ENCODE results near the gene CBLB.

CBLB gene

DNA sequence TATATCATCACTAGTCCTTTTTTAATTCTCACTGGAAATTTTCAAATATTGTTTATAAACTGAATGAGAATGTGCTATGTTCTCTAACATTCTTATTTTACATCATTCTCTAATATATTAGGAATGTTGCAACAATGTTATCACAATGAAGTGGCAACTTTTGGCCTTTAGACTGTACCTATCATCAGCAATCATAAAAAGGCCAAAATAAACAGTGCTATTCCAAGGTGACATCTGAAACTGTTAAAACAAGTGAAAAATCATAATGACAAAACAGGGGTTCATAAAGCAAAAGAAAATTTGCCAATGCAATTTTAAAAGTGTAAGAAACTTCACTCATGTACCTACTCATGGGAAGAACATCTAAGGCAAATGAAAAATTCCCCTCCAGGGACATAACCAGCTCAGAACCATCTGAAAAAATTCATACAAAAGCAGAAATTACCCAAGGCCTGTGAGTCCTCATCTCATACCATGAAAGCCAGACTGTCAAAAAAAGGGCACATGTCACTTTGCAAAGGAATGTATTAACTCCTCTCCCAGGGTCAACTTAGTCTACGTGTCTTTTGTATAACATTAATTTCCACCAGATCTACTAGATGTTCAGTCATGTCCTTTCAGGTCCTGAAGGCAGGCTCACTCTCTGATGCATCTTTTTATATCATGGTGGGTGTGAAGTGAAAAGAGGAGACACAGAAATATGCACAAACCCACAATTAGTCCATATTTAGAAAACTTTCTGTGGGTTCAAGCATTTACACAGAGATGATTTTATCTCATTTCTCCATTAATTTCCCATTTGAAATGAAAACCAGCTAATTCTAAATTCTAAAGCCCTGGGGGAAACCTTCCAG is 211.9 kb downstream of the CBLB start:
- H3K36me3 ChIP-seq = peaks cover 9% of the 10 kb centered on the region
- no peak for DNase-seq
- no peak overlapping the region for H3K27ac ChIP-seq

DNA sequence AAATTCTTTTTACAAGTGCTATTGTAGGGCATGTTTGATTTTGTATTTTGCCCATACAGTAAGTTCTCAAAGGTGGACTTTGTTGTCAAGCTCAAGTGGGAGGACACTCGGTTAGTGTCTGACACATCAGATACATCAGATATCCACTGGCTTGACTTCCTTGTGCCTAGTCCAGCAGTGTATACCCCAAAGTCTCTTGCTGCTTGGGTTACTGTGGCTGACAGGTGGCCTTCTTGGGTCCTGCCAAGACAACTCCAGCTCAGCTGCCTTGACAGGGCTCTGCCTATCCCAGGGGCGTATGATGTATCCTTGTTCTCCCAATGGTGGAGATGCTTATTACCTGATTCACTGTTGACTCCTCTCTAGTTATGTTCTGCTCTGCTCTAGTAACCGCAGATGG is 214.9 kb downstream of the CBLB start:
- Histone ChIP-seq H3K27me3 (ENCODE audit: insufficient read depth, low read depth, severe bottlenecking) (no peaks in the 10 kb centered on the region), H3K36me3 (peaks cover 9% of the 10 kb centered on the region), H3K9me3 (ENCODE audit: severe bottlenecking) (no peaks in the 10 kb centered on the region), H3K4me3 (ENCODE audit: low read depth, low read length) (no peak overlapping the region), H3K27ac (no peak overlapping the region)
- no peak for DNase-seq
- TF ChIP-seq, protein P1, sequence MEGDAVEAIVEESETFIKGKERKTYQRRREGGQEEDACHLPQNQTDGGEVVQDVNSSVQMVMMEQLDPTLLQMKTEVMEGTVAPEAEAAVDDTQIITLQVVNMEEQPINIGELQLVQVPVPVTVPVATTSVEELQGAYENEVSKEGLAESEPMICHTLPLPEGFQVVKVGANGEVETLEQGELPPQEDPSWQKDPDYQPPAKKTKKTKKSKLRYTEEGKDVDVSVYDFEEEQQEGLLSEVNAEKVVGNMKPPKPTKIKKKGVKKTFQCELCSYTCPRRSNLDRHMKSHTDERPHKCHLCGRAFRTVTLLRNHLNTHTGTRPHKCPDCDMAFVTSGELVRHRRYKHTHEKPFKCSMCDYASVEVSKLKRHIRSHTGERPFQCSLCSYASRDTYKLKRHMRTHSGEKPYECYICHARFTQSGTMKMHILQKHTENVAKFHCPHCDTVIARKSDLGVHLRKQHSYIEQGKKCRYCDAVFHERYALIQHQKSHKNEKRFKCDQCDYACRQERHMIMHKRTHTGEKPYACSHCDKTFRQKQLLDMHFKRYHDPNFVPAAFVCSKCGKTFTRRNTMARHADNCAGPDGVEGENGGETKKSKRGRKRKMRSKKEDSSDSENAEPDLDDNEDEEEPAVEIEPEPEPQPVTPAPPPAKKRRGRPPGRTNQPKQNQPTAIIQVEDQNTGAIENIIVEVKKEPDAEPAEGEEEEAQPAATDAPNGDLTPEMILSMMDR (IDR thresholded peaks at IDR 0.05; ENCODE audit: low read depth, low read length) = no peak

More for the DNA sequence above, 211.9 kb downstream of the CBLB start:
- TF ChIP-seq, protein P1 (IDR thresholded peaks at IDR 0.05; ENCODE audit: low read depth, low read length) = no peak
- Histone ChIP-seq H3K4me3 (ENCODE audit: low read depth, low read length) (no peak overlapping the region), H3K27me3 (ENCODE audit: insufficient read depth, low read depth, severe bottlenecking) (no peaks in the 10 kb centered on the region), H3K9me3 (ENCODE audit: severe bottlenecking) (no peaks in the 10 kb centered on the region)

DNA sequence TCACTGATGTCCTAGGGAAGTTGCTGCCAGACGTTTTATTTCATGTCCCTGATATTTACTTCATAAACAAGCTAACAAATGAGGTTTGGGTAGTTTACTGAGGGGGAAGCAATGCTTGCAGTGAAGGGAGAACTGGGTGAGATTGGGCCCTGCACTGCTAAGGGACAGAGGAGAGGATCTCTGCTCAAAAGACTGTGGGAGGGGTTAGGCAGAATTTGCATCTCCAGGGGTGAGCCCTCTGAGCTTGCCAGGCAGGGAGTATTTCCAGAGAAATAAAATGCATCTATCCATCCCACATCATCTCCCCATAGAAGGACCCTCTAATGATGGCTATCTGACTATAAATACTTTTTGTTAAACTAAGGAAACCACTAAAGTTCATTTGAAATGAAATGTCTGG is 215.6 kb downstream of the CBLB start:
- Histone ChIP-seq H3K27me3 (ENCODE audit: insufficient read depth, low read depth, severe bottlenecking) (no peaks in the 10 kb centered on the region), H3K9me3 (ENCODE audit: severe bottlenecking) (no peaks in the 10 kb centered on the region), H3K4me3 (ENCODE audit: low read depth, low read length) (no peak overlapping the region), H3K36me3 (peaks cover 3% of the 10 kb centered on the region), H3K27ac (no peak overlapping the region)
- no peak for DNase-seq
- TF ChIP-seq, protein P1 (IDR thresholded peaks at IDR 0.05; ENCODE audit: low read depth, low read length) = no peak

DNA sequence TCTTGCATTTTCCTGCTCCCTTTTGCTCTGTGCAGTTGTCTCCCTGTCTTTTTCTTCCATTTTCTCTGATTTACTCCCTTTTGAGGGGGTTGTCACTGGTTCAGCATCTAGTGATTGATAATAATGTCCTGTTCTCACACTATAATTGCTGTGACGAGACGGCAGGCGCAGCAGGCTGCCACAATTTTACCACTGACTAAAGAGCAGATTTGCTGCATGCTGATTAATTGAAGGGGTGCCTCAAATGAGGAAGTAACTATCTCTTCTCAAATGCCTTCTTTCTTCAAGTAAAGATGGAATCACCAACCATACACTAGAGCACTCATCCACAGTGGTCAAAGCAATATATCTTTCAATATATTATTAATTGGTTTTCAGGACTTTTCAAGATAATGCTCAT is 219.3 kb downstream of the CBLB start:
- no peak for DNase-seq
- Histone ChIP-seq H3K9me3 (ENCODE audit: severe bottlenecking) (no peaks in the 10 kb centered on the region), H3K27ac (no peak overlapping the region), H3K36me3 (no peaks in the 10 kb centered on the region), H3K4me3 (ENCODE audit: low read depth, low read length) (no peak overlapping the region), H3K27me3 (ENCODE audit: insufficient read depth, low read depth, severe bottlenecking) (no peaks in the 10 kb centered on the region)
- TF ChIP-seq, protein P1 (IDR thresholded peaks at IDR 0.05; ENCODE audit: low read depth, low read length) = no peak

DNA sequence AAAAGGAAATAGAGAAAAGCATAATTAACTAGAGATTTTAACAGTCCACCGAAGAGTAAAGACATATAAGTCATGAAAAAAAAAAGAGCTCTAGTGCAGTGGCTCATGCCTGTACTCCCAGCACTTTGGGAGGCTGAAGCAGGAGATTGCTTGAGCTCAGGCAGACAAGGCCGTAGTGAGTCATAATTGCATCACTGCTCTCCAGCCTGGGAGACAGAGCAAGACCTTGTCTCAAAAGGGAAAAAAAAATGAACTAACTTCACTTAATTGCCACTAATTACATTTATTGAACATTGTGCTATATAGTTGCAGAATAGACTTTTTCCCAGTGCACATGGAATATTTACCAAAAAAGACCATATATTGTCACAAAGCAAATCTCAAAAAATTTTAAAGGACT is 221.8 kb downstream of the CBLB start:
- Histone ChIP-seq H3K9me3 (ENCODE audit: severe bottlenecking) (no peaks in the 10 kb centered on the region), H3K27me3 (ENCODE audit: insufficient read depth, low read depth, severe bottlenecking) (no peaks in the 10 kb centered on the region), H3K27ac (no peak overlapping the region), H3K4me3 (ENCODE audit: low read depth, low read length) (no peak overlapping the region), H3K36me3 (no peaks in the 10 kb centered on the region)
- no peak for DNase-seq
- TF ChIP-seq, protein P1 (IDR thresholded peaks at IDR 0.05; ENCODE audit: low read depth, low read length) = no peak

GRCh38 chr3:105639131-105639530 is 229.7 kb downstream of the CBLB start:
- Histone ChIP-seq H3K27me3 (ENCODE audit: insufficient read depth, low read depth, severe bottlenecking) (no peaks in the 10 kb centered on the region), H3K36me3 (no peaks in the 10 kb centered on the region), H3K9me3 (ENCODE audit: severe bottlenecking) (no peaks in the 10 kb centered on the region), H3K27ac (no peak overlapping the region), H3K4me3 (ENCODE audit: low read depth, low read length) (no peak overlapping the region)
- TF ChIP-seq, protein P1 (IDR thresholded peaks at IDR 0.05; ENCODE audit: low read depth, low read length) = no peak
- DNase-seq = no peak

All from WERI-Rb-1 (cell line).